HG03520 (cell line): Measurements from ENCODE around the gene CLEC16A.

ENCODE experiments used
- ATAC-seq: cut with Tn5 transposase; IDR thresholded peaks from one replicate; pipeline ENCODE4 v1.9.1; 2021; ENCODE audit warnings: mild to moderate bottlenecking, moderate library complexity; ENCODE audit not compliant: unreplicated experiment

Gene CLEC16A

DNA sequence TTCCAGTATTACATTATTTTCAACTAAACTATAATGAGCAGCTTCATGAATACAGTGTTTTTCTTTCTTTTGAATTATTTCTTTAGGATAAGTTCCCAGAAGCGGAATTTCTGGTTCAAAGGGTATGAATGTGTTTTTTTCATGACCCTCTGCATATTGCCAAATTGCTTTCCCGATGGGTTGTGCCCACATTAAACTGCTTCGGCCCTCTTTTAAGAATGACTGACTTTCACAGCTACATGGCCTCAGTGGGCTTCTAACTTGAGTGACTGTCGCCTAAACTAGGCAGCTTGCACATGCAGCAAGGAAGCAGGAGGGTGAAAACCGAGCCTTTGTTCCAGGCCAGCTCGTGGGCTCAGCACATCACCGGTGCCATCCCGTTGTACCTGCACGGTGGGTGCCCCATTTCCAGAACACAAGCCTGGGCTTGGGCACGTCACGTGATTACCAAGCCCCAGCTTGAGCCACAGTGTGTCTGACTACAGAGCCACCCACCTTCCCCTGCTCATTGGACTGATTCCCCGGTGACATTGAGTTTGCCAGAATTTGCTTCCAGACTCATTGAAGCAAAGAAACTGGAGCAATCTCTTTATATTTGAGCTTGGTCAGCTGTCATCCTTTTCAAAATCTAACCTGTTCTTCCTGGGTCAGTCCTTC, 112.8 kb downstream of the CLEC16A start:
- ATAC-seq, result no peak

DNA sequence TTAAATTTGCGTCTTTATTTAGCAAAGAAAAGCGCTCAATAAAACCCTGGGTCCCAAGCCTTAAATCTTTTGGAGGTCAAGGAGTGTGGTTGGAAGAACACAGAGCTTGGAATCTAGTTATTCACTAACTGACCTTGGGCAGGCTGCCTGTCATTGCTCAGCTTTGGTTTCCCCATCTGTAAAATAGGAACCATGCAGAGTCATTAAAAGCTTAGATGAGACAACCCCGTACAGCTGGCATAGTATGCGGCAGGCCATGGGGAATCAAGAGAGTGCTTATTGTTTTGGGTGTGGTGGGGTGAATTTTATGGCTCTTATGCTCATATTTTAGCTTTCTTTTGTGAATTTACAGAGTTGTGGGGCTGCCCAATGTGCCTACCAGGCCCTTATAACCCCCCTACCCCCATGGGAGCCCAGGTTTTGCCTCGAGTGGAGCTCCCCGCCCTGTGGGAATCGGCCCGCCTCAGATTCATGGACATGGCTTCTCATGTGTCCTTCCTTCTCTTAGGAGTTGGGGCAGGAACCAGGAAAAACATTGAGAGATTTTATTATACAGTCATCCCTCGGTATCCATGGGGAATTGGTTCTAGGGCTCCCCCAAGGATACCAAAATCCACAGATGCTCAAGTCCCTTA, 113.5 kb downstream of the CLEC16A start:
- no peak for ATAC-seq

DNA sequence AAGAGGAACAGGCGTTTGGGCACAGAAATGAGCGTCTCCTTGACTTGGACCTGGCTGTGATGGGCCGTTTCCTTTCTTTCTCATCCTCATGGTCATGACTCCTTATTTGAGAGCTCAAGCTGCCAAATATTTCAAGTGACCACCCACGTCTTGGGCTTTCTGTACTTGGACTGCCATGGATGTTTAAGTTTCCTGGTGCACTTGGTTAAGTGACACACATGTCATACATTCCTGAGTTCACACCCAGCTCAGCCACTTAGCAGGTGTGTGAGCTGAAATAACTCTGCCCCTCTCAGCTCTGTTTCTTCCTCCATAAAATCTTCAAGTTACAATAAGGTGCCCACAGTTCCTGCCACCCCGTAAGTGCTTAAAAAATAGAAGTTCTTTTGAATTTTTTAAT, 114.5 kb downstream of the CLEC16A start:
- ATAC-seq, result no peak

DNA sequence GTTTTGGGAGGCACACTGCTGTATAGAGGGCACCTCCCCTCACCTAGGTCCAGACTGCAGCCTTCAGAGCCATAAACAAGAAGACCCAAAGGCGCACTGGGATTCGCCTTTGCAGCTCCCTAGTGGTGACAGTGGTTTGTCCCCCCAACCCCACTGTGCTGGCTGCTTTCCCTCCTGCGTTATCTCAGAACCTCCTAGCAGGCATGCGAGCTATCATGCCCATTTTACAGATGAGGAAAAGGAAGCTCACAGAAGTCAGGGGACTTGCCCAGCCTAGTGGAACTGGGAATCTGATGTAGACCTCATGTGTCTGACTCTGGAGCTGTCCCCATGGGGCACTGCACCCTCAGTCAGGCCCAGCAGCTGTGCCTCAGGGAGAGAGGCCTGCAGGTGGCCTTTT, 115.2 kb downstream of the CLEC16A start:
- ATAC-seq, result no peak

DNA sequence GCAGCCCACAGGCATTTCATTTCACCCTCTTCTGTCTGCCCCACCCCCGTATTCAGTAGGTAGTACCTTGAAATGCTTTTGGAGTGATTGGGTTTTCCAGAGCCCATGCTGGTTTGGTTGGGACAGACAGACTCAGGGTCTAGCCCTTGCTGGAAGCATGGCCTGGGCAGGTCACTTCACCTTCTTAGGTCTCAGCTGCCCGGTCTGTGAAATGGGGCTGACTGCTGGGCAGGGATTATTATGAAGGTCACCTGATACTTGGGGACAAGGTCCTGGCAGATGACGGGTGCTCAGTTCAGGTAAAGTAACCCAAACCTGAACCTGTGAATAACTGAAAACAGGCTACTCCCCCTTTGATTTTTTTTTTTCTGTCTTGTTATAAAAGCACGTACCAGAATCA, 116.0 kb downstream of the CLEC16A start:
- no peak for ATAC-seq

DNA sequence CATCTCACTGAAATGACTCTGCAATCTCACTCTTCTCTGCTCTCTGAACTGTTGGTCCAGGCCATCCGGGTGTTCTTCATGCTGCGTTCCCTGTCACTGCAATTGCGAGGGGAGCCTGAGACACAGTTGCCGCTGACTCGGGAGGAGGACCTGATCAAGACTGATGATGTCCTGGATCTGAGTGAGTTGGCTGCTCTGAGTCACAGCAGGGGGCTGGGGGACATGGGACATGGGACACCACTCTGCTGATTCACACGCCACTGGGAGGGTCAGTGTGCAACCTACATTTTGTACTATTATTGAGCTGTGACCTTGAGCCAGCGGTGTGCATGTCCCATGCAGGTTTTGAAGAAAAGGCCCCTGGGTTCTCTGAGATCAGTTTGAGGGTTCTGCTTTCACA, 116.5 kb downstream of the CLEC16A start:
- no peak for ATAC-seq

DNA sequence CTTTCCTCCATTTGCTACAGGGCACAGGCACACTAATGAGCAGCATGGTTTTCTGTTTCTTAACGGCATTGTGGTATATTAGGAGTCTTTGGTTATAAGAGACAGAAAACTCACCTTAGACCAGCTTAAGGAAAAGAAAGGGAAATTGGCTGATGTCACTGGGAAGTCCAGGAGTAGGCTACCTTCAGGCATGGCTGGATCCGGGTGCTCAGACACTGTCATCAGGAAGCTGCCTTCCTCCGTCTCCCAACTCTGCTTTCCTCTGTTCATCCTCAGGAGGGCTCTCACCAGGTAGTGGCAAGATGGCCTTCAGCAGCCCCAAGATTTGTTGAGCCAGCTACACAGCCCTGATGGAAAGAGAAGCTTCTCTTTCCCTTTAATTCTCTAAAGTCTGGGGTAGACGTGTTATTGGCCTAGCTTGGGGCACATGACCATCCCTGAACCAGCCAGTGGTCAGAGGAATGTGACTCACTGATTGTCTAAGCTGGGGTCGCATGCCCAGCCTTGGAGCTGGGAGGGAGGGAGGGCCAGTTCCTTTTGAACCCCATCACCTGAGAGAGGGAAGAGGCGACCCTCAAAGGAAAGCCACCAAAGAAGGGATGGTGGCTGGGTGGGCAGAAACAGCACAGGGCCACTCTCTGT, 117.4 kb downstream of the CLEC16A start:
- ATAC-seq, result no peak

DNA sequence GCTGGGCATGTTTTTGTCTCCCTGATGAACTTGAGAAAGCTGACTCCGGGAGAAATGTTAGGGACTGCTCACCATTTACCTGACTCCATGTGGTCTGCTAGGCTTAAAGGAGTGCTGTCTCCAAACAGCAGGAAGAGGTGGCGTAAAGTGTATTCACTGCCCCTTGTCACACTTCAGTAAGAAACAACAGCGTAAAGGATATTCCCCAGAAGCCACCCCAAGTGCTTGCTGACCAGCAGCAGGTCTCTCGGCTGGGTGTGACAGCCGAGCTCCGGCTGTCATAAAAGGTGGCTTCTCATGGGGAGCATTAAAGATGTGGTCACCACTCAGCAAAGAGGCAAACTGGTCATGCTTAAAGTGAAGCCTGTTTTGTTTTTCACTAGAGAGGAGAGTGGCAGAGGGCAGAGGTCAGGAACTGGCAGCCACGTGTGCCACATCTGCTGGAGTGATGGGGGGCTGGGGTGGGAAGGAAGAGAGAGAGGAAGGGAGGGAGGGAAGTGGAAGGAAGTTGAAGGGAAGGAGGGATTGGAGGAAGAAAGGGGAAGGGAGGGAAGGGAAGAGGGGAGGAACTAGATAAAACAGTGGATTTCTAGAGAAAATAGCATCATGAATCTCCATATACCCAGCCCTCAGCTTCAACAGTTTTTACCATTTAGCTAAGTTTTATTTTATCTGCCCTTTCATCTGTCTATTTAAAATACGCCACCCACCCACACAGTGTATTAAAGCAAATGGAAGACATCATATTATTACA, 119.3 kb downstream of the CLEC16A start:
- no peak for ATAC-seq

DNA sequence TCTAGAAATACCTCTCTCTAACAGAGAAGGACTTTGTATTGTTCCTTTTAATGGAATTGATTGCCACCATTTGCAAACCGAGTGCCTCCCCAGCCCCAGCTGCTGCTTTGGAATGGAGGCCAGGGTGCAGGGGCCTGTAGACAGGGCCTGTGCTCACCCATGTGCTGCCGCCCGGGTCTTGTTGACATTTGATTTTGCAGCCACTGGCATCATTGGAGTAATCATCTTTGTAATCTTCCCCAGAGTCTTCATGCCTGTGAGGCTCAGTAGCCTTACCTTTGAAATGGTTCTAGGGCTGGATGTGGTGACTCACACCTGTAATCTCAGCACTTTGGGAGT, 119.8 kb downstream of the CLEC16A start:
- ATAC-seq, result no peak

DNA sequence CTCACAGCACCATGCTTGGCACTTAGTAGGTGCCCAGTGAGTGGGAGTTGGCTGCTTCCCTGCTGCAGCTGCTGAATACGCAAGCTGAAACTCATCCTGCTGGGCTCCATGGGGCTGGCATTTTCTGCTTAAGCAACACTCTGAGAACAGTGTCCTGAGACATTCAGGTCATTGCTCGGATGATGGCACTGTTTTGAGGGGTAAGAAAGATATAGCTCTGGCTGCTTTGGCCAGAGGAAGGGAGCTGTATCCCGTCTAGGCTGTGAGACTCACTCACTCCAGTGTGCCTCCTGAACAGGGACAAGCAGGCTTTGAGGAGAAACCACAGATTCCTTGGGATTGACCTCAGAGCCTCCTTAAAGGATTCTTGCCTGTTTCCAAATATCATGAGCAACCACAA, 120.5 kb downstream of the CLEC16A start:
- ATAC-seq, result no peak

DNA sequence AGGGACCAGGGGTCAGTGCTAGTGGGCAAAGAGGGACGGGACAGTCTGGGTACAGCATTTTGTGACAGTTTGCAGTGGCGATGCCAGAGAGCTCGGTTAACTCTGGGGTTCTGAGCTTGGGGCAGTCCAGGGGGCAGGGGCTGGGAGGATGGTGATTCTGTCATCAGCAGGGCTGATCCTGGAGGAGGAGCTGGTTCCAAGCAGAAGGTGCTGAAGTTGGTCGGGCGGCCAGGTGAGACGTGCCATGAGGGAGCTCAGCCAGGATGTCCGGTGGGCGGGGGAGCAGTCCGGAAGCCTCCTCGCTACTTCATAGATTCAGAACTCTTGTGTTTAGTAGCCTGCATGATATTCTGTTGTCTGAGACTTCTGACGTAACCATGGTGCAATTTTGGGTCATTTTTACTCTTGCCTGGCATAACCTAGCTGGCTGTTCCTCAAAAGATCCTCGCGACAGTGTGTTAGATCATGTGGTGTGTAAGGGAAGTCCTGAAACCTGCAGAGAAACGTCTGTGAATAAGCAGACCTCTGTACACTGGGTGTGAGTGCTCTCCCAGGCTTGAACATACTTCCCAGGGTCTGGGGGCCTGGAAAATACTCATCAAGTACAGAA, 122.0 kb downstream of the CLEC16A start:
- ATAC-seq, result no peak

DNA sequence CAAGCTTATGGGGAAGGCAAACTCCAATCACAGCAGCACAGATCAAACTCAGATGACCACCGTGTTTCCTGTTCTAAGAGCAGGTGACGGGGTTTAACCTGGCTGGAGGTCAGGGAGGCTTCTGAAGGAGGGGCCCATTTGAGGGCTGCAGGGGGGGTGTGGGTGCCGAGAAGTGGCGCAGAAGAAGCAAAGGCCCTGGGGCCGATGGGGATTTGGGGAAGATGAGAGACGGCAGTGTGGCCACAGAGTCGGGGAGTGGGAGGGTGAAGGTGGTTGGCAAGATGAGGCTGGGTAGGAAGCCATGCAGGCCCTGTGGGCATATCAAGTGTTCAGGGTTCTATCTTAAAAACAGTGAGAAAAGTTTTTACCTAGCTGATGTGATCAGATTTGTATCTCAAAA, 122.9 kb downstream of the CLEC16A start:
- no peak for ATAC-seq

DNA sequence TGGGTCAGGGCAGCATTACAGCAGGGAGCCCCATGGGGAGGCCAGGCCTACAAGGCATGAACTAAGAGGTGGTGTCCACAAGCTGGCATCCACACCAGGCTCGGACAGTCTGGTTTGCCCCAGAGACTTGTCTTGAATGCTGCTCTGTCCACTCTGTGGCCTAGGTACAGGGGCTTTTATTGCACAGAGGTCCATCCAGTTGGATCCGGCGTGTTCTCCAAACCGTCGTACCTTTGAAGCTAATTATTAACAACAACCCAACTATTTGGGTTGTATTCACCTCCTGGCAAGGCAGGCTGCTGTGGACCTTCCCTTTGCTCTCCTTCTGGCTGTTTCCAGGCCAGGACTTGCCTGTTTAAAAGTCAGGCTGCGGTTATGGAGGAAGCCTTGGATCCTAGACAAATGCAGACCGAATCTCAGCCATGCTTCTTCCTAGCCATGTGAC, 123.4 kb downstream of the CLEC16A start:
- ATAC-seq, result no peak

DNA sequence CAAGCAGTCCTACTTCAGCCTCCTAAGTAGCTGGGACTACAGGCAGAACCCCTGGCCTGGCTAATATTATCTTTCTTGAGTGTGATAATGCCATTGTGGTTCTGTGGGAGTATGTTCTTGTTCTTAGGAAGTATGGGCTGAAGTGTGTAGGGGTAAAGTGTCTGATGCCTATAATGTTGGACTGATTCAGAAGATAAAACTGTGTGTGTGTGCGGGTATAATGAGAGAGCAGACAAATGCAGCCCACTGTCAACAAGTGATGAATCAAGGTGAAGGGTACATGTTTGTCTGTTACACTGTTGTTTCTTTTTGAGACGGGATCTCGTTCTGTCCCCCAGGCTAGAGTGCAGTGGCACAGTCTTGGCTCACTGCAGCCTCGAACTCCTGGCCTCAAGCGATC, 127.5 kb downstream of the CLEC16A start:
- ATAC-seq, result no peak

DNA sequence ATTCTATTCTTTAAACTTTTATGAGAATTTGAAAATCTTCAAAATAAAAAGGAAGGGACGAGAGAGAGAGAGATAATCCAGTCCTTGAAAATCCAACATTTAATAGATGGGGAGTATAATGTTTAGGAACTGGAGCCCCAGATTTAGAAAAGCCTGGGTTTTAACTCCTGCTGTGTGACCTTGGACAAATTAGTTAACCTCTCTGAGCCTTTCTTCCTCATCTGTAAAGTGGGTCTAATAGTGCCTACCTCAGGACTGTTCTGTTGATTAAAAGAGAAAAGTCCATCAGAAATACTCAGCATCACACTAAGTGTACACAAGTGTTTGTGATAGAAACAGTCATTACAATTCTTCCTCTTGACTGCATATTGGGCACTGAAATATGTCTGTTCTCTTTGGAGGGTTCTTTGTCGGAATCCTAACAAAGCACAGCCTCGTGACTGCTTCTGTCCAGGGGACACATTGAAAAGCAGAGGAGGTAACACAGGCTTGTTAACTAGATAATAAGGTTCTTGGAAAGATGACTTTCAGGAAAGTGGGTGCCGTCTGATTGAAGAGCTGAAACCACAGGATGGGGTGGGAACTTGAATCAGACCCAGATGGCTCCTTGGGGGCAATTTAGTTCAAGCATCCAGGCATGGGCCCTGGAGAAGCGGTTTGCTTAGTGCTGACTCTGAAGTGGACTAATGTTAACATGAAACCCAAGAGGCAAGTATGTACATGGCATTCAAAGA, 128.2 kb downstream of the CLEC16A start:
- no peak for ATAC-seq

DNA sequence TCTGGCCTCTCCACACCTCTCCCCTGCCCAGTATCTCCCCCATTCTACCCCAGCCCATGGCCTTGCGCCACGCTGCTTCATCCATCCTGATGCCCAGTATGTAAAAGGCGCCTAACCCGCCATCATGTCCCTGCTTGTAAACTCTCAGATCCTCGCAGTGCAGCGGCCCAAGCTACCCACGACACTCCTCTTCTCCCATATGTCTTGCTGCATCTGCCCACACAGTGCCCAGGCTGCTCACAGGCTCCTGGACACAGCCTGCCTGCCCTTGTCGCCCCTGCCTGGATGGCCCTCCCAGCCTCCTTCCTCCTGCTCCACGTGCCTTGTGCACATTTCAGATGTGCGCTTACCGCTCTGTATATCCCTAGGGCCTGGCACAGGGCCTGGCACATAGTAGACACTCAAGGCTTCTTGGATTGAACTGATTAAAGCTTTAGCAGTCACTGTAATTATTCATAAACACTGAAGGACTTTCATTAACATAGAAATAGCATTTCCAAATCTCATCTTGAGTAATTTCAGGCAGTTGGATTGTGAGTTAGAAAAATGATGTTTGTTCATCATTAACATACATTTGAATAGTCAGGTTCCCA, 129.1 kb downstream of the CLEC16A start:
- ATAC-seq, result no peak

DNA sequence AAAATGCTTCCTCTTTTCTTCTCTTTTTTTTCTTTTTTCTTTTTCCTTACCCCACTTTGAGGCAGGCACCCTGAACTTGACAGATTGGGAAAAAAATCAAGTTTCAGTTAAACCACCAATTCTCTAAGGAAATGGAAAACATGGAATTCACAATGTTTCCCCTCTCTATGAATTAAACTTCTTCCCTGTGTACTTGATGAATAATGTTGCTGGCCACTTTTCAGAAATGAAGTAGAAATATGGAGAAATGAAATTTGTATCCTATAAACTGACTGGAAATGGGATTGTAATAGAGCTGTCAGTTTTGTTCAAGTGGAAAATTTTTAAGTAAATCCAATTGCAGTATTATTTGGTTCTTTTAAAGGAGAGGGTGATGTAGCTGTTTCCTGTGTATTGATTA, 129.8 kb downstream of the CLEC16A start:
- no peak for ATAC-seq

DNA sequence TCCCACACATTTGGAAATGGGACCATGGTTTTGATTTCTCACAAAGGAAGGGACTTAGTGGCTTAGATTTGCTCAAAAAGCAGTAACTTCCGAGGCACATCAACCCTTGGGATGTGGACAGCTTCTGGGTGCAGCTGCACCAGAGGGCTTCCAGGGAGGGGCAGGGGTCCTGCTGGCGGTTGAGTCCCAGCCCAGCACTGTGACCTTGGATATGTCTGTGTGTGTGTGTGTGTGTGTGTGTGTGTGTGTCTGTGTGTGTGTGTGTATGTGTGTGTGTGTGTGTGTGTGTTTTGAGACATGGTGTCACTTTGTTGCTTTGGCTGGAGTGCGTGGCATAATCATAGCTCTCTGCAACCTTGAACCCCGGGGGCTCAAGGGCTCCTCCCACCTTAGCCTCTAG, 130.8 kb downstream of the CLEC16A start:
- ATAC-seq, result no peak

DNA sequence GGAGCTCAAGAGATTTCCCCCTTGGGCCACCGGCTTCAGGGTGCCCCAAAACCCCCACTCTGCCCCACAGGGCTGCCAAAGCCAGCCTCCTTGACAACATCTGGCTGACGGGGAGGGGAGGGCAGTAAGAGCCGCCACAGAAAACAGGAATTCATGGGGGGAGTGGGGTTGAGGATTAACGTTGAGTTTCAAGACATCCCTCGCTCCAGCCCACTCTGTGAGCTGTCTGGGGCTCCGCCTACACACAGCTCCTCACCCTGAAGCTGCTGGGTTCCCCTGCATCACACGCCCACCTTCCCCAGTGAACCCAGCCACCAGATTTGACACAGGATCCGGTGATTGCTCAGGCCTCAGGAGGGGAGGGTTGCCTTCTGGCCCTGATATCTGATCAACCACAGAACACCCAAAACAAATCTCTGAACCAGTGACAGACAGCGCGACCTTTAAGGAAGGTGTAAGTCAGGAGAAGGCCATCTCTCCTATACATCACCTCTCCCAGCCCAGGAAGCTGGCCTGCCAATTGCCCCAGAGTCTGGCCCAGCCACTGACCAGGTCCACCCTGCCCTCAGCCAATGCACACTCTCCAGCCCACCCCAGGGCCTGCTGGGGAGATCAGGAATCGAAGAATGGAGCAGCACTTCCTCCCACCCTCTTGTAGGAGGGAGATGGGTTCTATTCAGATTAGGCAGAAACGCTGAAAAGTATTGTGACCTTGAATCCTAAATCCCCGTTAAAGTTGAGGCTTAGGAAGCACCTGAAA, 132.1 kb downstream of the CLEC16A start:
- ATAC-seq, result peak; percentile 71
